CD4-positive, alpha-beta T cell treated with Interleukin-21 for 1 hour (primary cell): ENCODE data around the gene UHRF2.
"Not testable (repeated sequence)": the region's sequence is repeated elsewhere in the genome, so short reads cannot be mapped to it uniquely, and the experiment has no call there.

Source experiments
- DNase-seq: peaks from one replicate; pipeline ENCODE4 v3.0.0-alpha.2; 2020

The UHRF2 gene

GRCh38 chr9:6428940-6429889, 16.2 kb downstream of the UHRF2 start:
- DNase-seq = peak; percentile 42

- no peak for DNase-seq
Observed at GRCh38 chr9:6431038-6431437, 18.0 kb downstream of the UHRF2 start.

GRCh38 chr9:6433410-6433809, 20.4 kb downstream of the UHRF2 start:
- no peak for DNase-seq

GRCh38 chr9:6439051-6439703, 26.2 kb downstream of the UHRF2 start:
- DNase-seq = peak; percentile 30

- DNase-seq = no peak
Observed at GRCh38 chr9:6440405-6440804, 27.4 kb downstream of the UHRF2 start.

- DNase-seq = no peak
Observed at GRCh38 chr9:6441269-6441668, 28.3 kb downstream of the UHRF2 start.

GRCh38 chr9:6443661-6444060, 30.7 kb downstream of the UHRF2 start:
- DNase-seq = no peak

GRCh38 chr9:6444128-6444527, 31.1 kb downstream of the UHRF2 start:
- no peak for DNase-seq

- no peak for DNase-seq
Observed at GRCh38 chr9:6449086-6449485, 36.1 kb downstream of the UHRF2 start.

GRCh38 chr9:6449645-6450044, 36.6 kb downstream of the UHRF2 start:
- no peak for DNase-seq

- no peak for DNase-seq
Observed at GRCh38 chr9:6450641-6451375, 37.8 kb downstream of the UHRF2 start.

- DNase-seq = not testable (repeated sequence)
Observed at GRCh38 chr9:6455292-6455691, 42.3 kb downstream of the UHRF2 start.

GRCh38 chr9:6458704-6459103, 45.7 kb downstream of the UHRF2 start:
- DNase-seq = not testable (repeated sequence)

- DNase-seq = no peak
Observed at GRCh38 chr9:6459718-6460117, 46.7 kb downstream of the UHRF2 start.

GRCh38 chr9:6460189-6460768, 47.3 kb downstream of the UHRF2 start:
- DNase-seq = no peak

- no peak for DNase-seq
Observed at GRCh38 chr9:6461619-6462018, 48.6 kb downstream of the UHRF2 start.

GRCh38 chr9:6467006-6467625, 54.1 kb downstream of the UHRF2 start:
- DNase-seq = no peak

- no peak for DNase-seq
Observed at GRCh38 chr9:6471231-6471850, 58.3 kb downstream of the UHRF2 start.

GRCh38 chr9:6473151-6473550, 60.2 kb downstream of the UHRF2 start:
- no peak for DNase-seq

GRCh38 chr9:6479959-6480358, 67.0 kb downstream of the UHRF2 start:
- DNase-seq = no peak

- DNase-seq = no peak
Observed at GRCh38 chr9:6484210-6484609, 71.2 kb downstream of the UHRF2 start.

GRCh38 chr9:6488395-6488794, 75.4 kb downstream of the UHRF2 start:
- no peak for DNase-seq
